ENCODE results near the gene YBX2. TPM values are rescaled to one million over a fixed set of nuclear protein-coding genes. Genes with fewer than 3 reads are reported as not detected.

The YBX2 gene
- total RNA-seq, 3 donors from 2014 or later: 0.18 TPM; not detected in 2

DNA sequence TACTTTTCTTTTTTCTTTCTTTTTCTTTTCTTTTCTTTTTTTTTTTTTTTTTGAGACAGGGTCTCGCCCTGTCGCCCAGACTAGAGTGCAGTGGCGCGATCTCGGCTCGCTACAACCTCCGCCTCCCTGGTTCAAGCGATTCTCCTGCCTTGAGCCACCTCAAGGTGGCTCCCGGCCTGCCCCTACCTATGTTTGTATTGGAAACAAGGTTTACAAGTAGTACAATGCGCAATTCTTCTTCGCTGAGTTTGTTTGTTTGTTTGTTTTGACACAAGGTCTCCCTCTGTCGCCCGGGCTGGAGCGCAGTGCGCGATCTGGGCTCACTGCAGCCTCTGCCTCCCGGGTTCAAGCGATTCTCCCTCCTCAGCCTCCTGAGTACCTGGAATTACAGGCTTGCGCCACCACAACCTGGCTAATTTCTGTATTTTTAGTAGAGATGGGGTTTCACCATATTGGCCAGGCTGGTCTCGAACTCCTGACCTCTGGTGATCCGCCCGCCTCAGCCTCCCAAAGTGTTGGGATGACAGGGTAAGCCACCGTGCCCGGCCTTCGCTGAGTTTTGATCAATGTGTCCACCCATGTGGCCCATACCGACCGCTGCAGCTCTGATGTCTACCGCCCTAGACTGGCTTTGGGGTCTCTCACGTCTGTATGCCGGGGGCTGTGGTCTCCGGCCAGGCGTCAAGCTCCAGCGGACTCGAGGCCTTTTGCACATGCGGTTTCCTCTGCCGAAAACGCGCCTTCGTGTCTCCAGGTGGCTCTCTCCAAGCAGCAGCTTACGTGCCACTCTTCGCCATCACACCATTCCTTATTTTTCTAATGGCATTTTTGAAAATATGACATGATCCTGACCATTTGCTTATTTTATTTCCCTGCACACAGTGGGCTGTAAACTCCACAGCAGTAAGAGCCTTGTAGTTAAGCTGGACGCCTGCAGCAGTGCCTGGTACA is 1.1 kb upstream of the YBX2 start:
- H3K27me3 Mint-ChIP-seq (ENCODE audit: low read depth): peaks cover 30% of the 10 kb centered on the region
- H3K36me3 Mint-ChIP-seq (ENCODE audit: insufficient read depth): no peaks in the 10 kb centered on the region

DNA sequence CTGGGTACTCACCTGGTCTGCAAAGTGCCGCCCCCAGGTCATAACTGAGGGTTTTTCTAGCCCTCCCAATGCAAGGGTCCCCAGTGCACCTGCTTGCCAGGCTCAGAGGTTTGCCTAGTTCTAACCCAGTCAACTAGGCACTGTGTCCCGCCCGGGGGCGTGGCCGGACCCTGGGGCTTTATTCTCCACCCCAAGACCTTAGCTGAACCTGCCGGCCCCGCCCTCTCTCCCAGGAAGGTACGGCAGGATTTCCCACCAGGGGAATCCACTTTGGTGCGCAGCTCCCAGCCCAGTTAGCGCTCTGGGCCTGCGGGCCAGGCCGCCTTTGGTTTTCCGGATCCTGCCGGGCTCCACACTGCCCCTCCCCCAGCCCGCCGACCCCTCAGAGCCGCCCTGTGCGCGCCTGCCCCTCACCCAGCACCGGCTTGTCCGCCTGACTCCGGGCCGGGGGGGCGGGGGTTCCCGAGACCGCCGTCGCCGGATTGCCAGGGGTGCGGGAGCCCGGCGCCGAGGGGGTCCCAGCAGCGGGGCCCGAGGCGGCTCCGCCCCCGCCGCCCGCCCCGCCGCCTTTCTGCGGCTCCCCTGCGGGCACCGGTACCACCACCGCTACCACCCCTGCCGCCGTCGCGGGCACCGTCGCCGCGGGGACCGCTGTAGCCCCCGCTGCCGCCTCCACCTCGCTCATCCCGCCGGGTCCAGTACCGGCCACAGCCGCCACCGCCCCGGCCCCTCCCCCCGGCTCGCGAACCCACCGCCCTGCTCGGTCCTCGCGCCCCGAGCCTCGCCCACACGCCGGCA is 424 bp downstream of the YBX2 start:
- H3K36me3 Mint-ChIP-seq (ENCODE audit: insufficient read depth): no peaks in the 10 kb centered on the region
- peaks cover 19% of the 10 kb centered on the region for H3K4me1 Mint-ChIP-seq (ENCODE audit: low read depth)
- no peak for DNase-seq
- ATAC-seq: peak; percentile 4 to 5
- H3K4me3 Mint-ChIP-seq: peak overlapping the region; percentile 26
- peaks cover 31% of the 10 kb centered on the region for H3K27me3 Mint-ChIP-seq (ENCODE audit: low read depth)
- H3K9me3 Mint-ChIP-seq: no peaks in the 10 kb centered on the region

More for the DNA sequence above, 1.1 kb upstream of the YBX2 start:
- Mint-ChIP-seq H3K9me3 (no peaks in the 10 kb centered on the region), H3K4me1 (ENCODE audit: low read depth) (peaks cover 19% of the 10 kb centered on the region), H3K4me3 (peak overlapping the region; percentile 72)
- ATAC-seq (no peak), DNase-seq (no peak)

DNA sequence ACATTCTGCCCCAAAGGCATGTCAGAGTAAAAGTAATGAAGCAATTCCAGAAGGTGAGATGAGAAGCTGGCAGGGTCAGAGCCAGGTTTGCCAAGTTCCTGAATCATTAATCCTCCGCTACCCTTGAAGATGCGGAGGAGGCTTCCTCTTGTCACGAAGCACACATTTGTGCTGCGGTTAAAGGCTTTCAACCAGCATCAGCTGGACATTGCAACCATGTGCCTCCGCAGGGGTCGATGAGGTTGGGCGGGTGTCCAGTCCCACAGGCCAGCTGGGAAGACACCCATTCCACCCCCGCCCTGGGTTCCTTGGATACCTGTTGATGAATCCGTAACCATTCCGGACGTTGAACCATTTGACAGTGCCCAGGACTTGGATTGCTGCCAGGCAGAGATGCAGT is 1.3 kb downstream of the YBX2 start:
- DNase-seq: no peak
- no peak overlapping the region for H3K4me3 Mint-ChIP-seq
- H3K36me3 Mint-ChIP-seq (ENCODE audit: insufficient read depth): no peaks in the 10 kb centered on the region

DNA sequence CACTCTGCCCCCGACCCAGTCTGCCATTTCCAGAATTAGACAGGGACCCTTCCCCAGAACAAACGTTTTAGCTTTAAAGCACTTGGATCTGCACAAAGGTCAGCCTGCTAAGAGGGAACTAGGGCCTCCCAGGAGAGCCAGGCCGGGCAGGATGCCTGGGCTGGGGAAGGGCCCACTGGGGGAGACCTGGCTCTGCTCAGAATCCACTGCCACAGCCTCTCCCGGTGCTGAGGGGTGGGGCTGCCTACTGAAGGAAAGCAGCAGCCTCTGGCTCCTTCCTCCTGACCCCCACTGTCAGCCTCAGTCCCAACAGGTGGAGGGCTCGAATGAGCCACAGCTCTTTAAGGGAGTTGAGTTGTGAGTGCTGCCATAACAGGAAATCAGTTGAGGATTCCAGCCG is 1.7 kb downstream of the YBX2 start:
- no peak overlapping the region for H3K4me3 Mint-ChIP-seq
- H3K36me3 Mint-ChIP-seq (ENCODE audit: insufficient read depth): no peaks in the 10 kb centered on the region
- H3K27me3 Mint-ChIP-seq (ENCODE audit: low read depth): peaks cover 33% of the 10 kb centered on the region
- no peak for DNase-seq
- H3K9me3 Mint-ChIP-seq: no peaks in the 10 kb centered on the region
- H3K4me1 Mint-ChIP-seq (ENCODE audit: low read depth): peaks cover 19% of the 10 kb centered on the region
- ATAC-seq: no peak

More for the DNA sequence above, 1.3 kb downstream of the YBX2 start:
- H3K27me3 Mint-ChIP-seq (ENCODE audit: low read depth): peaks cover 33% of the 10 kb centered on the region
- no peaks in the 10 kb centered on the region for H3K9me3 Mint-ChIP-seq
- no peak for ATAC-seq
- H3K4me1 Mint-ChIP-seq (ENCODE audit: low read depth): peaks cover 19% of the 10 kb centered on the region

DNA sequence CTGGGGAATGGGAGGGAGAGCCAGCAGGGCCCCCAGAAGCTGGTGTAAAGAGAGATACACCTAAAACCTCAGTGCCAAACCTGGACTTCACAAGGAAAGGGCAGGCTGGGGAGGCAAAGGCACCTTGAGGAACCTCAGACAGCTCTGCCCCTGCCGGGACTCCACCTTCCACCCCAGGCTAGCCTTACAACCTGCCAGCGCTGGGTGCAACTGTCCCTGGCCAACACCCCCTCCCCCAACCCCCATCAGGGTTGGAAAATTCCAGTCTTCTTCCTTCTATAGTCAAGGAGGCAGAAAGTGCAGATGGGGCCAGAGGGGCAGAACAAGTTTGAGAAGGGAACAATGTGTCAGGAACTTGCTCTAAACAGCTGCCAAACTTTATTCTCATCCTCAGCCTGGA is 2.2 kb downstream of the YBX2 start:
- DNase-seq (no peak), ATAC-seq (no peak)
- Mint-ChIP-seq H3K4me3 (no peak overlapping the region), H3K4me1 (ENCODE audit: low read depth) (peaks cover 19% of the 10 kb centered on the region), H3K36me3 (ENCODE audit: insufficient read depth) (no peaks in the 10 kb centered on the region), H3K9me3 (no peaks in the 10 kb centered on the region), H3K27me3 (ENCODE audit: low read depth) (peaks cover 33% of the 10 kb centered on the region)

DNA sequence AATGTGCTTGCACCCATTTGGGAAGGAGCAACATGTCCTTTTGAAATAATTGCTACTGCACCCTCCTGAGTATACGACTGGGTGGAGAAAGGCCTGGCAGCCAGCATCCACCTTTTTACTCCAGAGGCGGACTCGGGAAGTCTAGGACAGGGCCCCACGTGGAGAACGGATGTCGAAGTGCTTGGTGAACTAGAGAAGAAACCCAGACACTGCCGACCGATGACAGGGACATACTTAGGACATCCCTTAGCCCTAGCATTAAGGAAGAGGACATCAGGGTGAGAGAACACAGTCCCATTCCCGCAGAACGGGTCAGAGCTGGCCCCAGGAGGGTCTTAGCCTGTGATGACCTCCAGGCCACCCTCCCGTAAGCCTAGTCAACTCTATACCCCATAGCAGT is 3.8 kb downstream of the YBX2 start:
- Mint-ChIP-seq H3K27me3 (ENCODE audit: low read depth) (peaks cover 33% of the 10 kb centered on the region), H3K9me3 (no peaks in the 10 kb centered on the region), H3K36me3 (ENCODE audit: insufficient read depth) (no peaks in the 10 kb centered on the region), H3K4me1 (ENCODE audit: low read depth) (peaks cover 12% of the 10 kb centered on the region), H3K4me3 (no peak overlapping the region)
- DNase-seq: no peak
- no peak for ATAC-seq

DNA sequence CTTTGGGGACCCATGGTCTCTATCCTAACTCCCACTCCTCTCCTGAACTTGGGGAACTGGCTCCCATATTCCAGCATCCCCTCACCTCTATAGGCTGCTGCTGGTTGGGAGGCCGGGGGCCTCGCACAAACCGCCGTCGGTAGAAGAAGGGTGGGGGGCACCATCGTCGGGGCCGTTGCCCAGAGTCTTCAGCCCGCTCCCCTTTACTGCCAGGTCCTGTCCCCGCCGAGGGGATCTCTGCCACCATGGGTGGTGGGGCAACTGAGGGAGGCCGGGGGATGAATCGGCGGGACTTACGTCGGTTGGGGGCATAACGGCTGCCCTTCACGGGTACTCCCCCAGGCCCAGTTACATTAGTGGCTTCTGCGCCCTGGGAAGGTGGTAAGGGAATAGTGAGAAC is 4.3 kb downstream of the YBX2 start:
- H3K4me3 Mint-ChIP-seq: no peak overlapping the region
- ATAC-seq: no peak

DNA sequence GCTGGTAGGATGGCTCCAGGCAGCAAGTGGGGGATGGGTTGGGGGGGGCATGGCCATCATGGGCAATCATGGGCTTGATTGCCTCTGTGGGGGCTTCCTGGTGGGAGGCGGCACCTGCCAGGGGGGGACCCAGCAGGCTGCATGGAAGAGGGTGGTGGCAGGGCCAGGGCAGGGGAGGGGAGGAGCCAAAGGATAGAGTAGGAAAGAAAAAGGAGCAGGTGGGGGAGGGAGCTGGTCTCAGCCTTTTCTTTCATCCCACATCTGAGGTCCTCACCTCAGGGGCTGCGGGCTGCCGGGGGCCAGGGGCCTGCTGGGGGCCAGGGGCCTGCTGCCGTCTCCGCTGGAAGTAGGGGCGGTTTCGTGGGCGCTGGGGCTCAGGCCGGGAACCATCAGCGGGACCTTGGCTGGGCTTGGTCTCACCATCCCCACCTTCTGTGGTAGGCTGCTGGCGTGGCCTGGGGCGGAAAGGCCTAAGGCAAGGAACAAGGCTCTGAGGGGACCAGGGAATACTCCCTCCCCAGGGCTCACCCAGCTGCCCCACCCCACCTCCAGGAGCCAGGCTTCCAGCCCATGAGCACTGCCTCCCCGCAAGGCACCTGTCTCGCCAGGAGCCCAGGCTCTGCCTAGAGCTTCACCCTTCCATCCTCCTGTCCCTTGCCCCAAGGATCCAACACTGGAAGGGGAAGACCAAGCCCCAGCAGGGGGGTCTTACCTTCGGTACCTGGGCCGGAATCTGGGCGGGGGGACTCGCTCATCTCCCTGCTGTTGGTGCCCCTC is 5.0 kb downstream of the YBX2 start:
- ATAC-seq: no peak
- H3K4me3 Mint-ChIP-seq: no peak overlapping the region
- no peak for DNase-seq
- H3K36me3 Mint-ChIP-seq (ENCODE audit: insufficient read depth): no peaks in the 10 kb centered on the region
- peaks cover 34% of the 10 kb centered on the region for H3K27me3 Mint-ChIP-seq (ENCODE audit: low read depth)
- H3K4me1 Mint-ChIP-seq (ENCODE audit: low read depth): peaks cover 5% of the 10 kb centered on the region
- no peaks in the 10 kb centered on the region for H3K9me3 Mint-ChIP-seq

More for the DNA sequence above, 4.3 kb downstream of the YBX2 start:
- no peaks in the 10 kb centered on the region for H3K36me3 Mint-ChIP-seq (ENCODE audit: insufficient read depth)
- H3K27me3 Mint-ChIP-seq (ENCODE audit: low read depth): peaks cover 32% of the 10 kb centered on the region
- no peaks in the 10 kb centered on the region for H3K9me3 Mint-ChIP-seq
- no peak for DNase-seq
- peaks cover 9% of the 10 kb centered on the region for H3K4me1 Mint-ChIP-seq (ENCODE audit: low read depth)

DNA sequence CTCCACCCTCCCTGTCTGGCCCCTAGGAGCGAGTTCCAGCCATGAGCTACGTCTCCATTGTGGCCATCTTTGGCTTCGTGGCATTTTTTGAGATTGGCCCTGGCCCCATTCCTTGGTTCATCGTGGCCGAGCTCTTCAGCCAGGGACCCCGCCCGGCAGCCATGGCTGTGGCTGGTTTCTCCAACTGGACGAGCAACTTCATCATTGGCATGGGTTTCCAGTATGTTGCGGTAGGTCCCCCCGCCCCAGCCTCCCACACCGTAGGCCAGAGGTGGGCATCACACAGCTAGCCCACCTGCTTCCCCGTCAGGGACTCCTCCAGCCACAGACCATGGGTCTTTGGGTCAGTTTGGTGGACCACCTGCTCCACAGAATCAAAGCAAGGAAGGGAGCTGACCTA is 8.8 kb downstream of the YBX2 start:
- no peak for ATAC-seq
- H3K4me3 Mint-ChIP-seq: no peak overlapping the region
- peaks cover 14% of the 10 kb centered on the region for H3K4me1 Mint-ChIP-seq (ENCODE audit: low read depth)

DNA sequence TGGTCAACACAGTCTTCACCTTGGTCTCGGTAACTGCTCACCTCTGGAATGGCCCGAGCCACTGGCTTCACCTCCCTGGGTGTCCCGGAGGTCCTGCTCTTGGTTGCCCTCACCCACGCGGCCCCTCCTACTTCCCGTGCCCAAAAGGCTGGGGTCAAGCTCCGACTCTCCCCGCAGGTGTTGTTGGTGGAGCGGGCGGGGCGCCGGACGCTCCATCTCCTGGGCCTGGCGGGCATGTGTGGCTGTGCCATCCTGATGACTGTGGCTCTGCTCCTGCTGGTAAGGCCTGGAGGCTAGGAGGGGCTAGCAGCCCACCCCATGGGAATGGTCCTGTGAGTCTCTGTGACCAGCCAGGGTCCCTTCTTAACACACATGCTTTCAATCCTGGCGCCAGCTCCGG is 9.5 kb downstream of the YBX2 start:
- Mint-ChIP-seq H3K4me3 (no peak overlapping the region), H3K27me3 (ENCODE audit: low read depth) (peaks cover 36% of the 10 kb centered on the region), H3K4me1 (ENCODE audit: low read depth) (peaks cover 15% of the 10 kb centered on the region), H3K9me3 (no peaks in the 10 kb centered on the region), H3K36me3 (ENCODE audit: insufficient read depth) (no peaks in the 10 kb centered on the region)
- DNase-seq: no peak
- no peak for ATAC-seq

More for the DNA sequence above, 8.8 kb downstream of the YBX2 start:
- Mint-ChIP-seq H3K9me3 (no peaks in the 10 kb centered on the region), H3K36me3 (ENCODE audit: insufficient read depth) (no peaks in the 10 kb centered on the region), H3K27me3 (ENCODE audit: low read depth) (peaks cover 38% of the 10 kb centered on the region)
- DNase-seq: no peak

DNA sequence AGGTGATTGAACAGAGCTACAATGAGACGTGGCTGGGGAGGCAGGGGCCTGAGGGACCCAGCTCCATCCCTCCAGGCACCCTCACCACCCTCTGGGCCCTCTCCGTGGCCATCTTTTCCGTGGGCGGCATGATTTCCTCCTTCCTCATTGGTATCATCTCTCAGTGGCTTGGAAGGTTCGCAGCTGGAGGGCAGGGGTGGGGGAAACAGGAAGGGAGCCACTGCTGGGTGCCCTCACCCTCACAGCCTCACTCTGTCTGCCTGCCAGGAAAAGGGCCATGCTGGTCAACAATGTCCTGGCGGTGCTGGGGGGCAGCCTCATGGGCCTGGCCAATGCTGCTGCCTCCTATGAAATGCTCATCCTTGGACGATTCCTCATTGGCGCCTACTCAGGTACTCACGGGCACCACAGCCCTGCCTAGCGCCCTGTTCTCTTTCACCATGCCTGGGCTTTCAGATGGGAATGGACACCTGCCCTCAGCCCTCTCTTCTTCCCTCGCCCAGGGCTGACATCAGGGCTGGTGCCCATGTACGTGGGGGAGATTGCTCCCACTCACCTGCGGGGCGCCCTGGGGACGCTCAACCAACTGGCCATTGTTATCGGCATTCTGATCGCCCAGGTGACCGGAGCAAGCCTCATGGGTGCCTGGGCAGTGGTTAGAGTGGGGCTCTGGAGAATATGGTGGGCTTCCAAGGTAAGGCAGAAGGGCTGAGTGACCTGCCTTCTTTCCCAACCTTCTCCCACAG is 10.8 kb downstream of the YBX2 start:
- Mint-ChIP-seq H3K36me3 (ENCODE audit: insufficient read depth) (no peaks in the 10 kb centered on the region), H3K4me3 (no peak overlapping the region), H3K4me1 (ENCODE audit: low read depth) (peaks cover 15% of the 10 kb centered on the region), H3K27me3 (ENCODE audit: low read depth) (peaks cover 36% of the 10 kb centered on the region), H3K9me3 (no peaks in the 10 kb centered on the region)
- ATAC-seq (no peak), DNase-seq (no peak)

DNA sequence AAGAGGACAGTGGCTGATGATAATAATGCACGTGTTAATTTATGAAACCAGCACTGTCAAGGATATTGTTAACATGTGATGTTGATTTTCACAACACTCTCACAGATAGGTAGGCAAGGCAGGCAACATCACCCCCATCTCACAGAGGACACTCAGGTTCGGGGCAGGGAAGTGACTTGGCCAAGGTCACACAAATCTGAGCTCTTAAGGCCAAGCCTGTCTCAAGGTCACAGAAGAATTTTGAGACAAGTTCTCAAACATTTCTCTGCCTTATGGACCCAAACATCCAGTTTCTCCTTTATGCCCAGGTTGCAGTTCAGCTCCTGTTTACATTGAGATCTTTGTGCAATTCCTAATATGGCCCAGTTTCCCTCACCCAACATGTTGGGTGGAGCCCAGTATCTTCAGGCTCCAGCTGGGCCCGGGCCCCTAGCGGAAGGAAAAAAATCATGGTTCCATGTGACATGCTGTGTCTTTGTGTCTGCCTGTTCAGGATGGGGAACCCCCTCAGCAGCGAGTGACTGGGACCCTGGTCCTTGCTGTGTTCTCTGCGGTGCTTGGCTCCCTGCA is 11.6 kb downstream of the YBX2 start:
- no peak for DNase-seq
- no peaks in the 10 kb centered on the region for H3K36me3 Mint-ChIP-seq (ENCODE audit: insufficient read depth)
- H3K4me1 Mint-ChIP-seq (ENCODE audit: low read depth): peaks cover 15% of the 10 kb centered on the region
- no peaks in the 10 kb centered on the region for H3K9me3 Mint-ChIP-seq
- H3K27me3 Mint-ChIP-seq (ENCODE audit: low read depth): peaks cover 34% of the 10 kb centered on the region
- no peak for ATAC-seq
- no peak overlapping the region for H3K4me3 Mint-ChIP-seq

DNA sequence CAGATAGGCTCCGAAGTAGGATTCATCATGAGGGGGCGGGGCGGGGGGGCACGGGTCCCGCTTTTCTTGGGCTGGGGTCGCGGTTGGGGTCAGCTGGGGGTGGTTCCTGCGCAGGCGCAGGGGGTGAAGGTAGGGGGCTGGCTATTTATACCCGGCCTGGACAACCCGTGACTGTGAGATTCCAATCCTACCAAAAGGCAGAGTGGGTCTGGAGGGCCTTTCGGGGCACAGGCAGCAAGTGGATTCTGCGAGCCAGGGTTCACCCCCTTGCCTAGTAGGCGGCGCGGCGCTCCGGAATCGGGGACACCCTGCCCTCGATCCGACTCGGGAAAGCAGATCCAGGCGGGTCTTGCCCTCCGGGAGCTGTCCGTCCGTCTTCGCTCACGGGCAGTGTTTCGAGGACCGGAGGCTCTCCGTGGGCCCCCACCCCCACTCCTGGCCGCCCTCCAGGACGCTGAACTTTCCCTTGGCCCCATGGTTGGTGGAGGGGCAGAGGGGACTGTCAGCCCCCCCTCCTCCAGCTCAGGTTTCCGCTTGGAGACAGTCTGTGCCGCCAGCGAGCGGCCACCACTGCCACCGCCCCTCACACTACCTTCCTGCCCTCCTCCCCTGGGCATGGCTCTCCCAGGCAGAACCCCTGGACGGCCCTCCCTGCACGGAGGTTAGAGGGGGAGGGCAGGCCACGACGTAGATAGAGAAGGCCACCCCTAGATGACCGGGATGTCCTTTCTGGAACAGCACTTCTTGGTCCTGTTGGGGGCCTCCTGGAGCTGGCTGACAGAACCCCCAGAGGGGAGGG is 12.3 kb downstream of the YBX2 start:
- peaks cover 34% of the 10 kb centered on the region for H3K27me3 Mint-ChIP-seq (ENCODE audit: low read depth)
- H3K9me3 Mint-ChIP-seq: no peaks in the 10 kb centered on the region
- no peak for DNase-seq
- no peaks in the 10 kb centered on the region for H3K36me3 Mint-ChIP-seq (ENCODE audit: insufficient read depth)
- ATAC-seq: no peak
- peaks cover 15% of the 10 kb centered on the region for H3K4me1 Mint-ChIP-seq (ENCODE audit: low read depth)
- H3K4me3 Mint-ChIP-seq: peak overlapping the region; percentile 78

Data from activated T-cell treated with anti-CD3 and anti-CD28 coated beads, Interleukin-2, amount 50 U/mL, for 4 hours (primary cell).